Smooth muscle cell (in vitro differentiated cells): Measurements from ENCODE around the gene PTPRC. TPM values are rescaled to one million over a fixed set of nuclear protein-coding genes. Genes with fewer than 3 reads are reported as not detected.
A peak's percentile ranks its signal among the peaks of the same experiment; 100 is the strongest.

Experiments
- DNase-seq: peaks from one replicate; lab custom pipeline; 2025; ENCODE audit not compliant: unreplicated experiment; lab: John Stamatoyannopoulos, UW
- H2AFZ ChIP-seq: fragments of 200-600 bp; sonication (generic); 2 replicates; pipeline ENCODE4 v1.6.0; 2016; ENCODE audit warnings: antibody characterized with exemption, low read depth, mild to moderate bottlenecking
- H3F3A ChIP-seq: fragments of 200-600 bp; sonication (generic); 2 replicates; pipeline ENCODE4 v1.6.0; 2017; ENCODE audit warnings: antibody characterized with exemption, low read depth
- H3K27ac ChIP-seq: fragments of 200-600 bp; sonication (generic); 2 replicates; pipeline ENCODE4 v1.5.1; 2016; ENCODE audit warnings: low read depth, mild to moderate bottlenecking
- H3K27me3 ChIP-seq: fragments of 200-600 bp; sonication (generic); 2 replicates; pipeline ENCODE4 v1.6.1; 2016; ENCODE audit warnings: low read depth, mild to moderate bottlenecking
- H3K36me3 ChIP-seq: fragments of 200-600 bp; sonication (generic); 2 replicates; pipeline ENCODE4 v1.5.1; 2016; ENCODE audit warnings: low read depth
- H3K4me1 ChIP-seq: fragments of 200-600 bp; sonication (generic); 2 replicates; pipeline ENCODE4 v1.5.1; 2016; ENCODE audit warnings: low read depth
- H3K4me2 ChIP-seq: fragments of 200-600 bp; sonication (generic); 2 replicates; pipeline ENCODE4 v1.6.0; 2016; ENCODE audit warnings: mild to moderate bottlenecking
- H3K4me3 ChIP-seq: fragments of 200-600 bp; sonication (generic); 2 replicates; pipeline ENCODE4 v1.5.1; 2016; ENCODE audit warnings: mild to moderate bottlenecking
- H3K79me2 ChIP-seq: fragments of 200-600 bp; sonication (generic); 2 replicates; pipeline ENCODE4 v1.6.0; 2016; ENCODE audit warnings: low read depth, mild to moderate bottlenecking
- H3K9ac ChIP-seq: fragments of 200-600 bp; sonication (generic); 2 replicates; pipeline ENCODE4 v1.6.0; 2016; ENCODE audit warnings: low read depth
- H3K9me3 ChIP-seq: fragments of 200-600 bp; sonication (generic); replicated peaks from 2 replicates; pipeline ENCODE4 v1.5.1; 2016; ENCODE audit warnings: low read depth
- H4K20me1 ChIP-seq: fragments of 200-600 bp; sonication (generic); 2 replicates; pipeline ENCODE4 v1.6.0; 2016; ENCODE audit warnings: low read depth
- CTCF ChIP-seq: fragments of 200-600 bp; sonication (generic); IDR thresholded peaks from 2 replicates; pipeline ENCODE4 v1.5.1; 2017; ENCODE audit warnings: borderline replicate concordance, mild to moderate bottlenecking, antibody characterized with exemption; ENCODE audit not compliant: insufficient read depth, poor library complexity, severe bottlenecking
- WGBS: methylation state at CpG from one replicate; pipeline ENCODE4 v1.1.7; 2016; ENCODE audit warnings: low lambda C conversion rate; 5-methylcytosine and 5-hydroxymethylcytosine counted together
- polyA plus RNA-seq: library from polyadenylated mRNA; unstranded; fragments of >200 nt; fragmentation: Nextera tagmentation; extraction: Ambion mirVana; gene quantifications from 2 replicates; pipeline ENCODE4 v1.2.1, GENCODE V29; 2016
- total RNA-seq: library from RNA; depleted of rRNA; stranded (reverse); fragments of >200 nt; gene quantifications from 2 replicates; pipeline ENCODE4 v1.2.3, GENCODE V29; 2014

PTPRC gene
- total and polyA plus RNA-seq, 2 experiments from 2014 or later: 0.04 TPM; not detected in 1

- peak overlapping the region; percentile 88 for H3K27ac ChIP-seq
- H3K4me3 ChIP-seq: no peak overlapping the region
- no peaks in the 10 kb centered on the region for H4K20me1 ChIP-seq
- DNase-seq: no peak
- peaks cover 15% of the 10 kb centered on the region for H3F3A ChIP-seq
- WGBS: 87% methylated on average over 2 of the region's 2 CpGs
- TF ChIP-seq CTCF: no peak
- H3K79me2 ChIP-seq: peaks cover 3% of the 10 kb centered on the region
- H3K9me3 ChIP-seq: no peaks in the 10 kb centered on the region
- H2AFZ ChIP-seq: no peak overlapping the region
- H3K9ac ChIP-seq: no peak overlapping the region
- no peaks in the 10 kb centered on the region for H3K27me3 ChIP-seq
- H3K4me2 ChIP-seq: no peak overlapping the region
- H3K36me3 ChIP-seq: no peaks in the 10 kb centered on the region
- H3K4me1 ChIP-seq: peaks cover 16% of the 10 kb centered on the region
Measured at GRCh38 chr1:198774421-198774820, 135.6 kb downstream of the PTPRC start.

DNA sequence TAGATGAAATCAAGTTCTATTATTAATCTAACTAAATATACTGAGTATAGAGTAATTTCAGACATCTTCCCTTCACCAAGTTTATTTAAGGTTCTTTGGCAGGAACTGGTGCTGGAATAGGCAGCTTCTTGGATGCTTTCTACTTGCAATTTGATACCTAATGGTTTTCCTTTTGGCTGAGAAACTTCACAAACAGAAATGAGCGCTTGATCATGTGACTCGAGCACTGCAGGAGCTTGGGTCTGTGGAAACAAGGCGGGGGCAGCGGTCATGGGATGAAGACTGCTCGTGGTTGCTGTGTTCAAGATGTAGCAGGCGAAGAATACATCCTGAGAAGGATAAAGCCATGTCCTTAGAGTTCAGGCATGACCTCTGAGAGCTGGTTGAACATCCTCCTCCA is 136.8 kb downstream of the PTPRC start:
- no peaks in the 10 kb centered on the region for H3K9me3 ChIP-seq
- H2AFZ ChIP-seq: no peak overlapping the region
- H3K4me2 ChIP-seq: peak overlapping the region; percentile 25
- no peak for TF ChIP-seq CTCF
- WGBS: 84% methylated on average over 6 of the region's 6 CpGs
- peaks cover 16% of the 10 kb centered on the region for H3K4me1 ChIP-seq
- H3K4me3 ChIP-seq: no peak overlapping the region
- H3F3A ChIP-seq: peaks cover 15% of the 10 kb centered on the region
- no peaks in the 10 kb centered on the region for H4K20me1 ChIP-seq
- no peak overlapping the region for H3K9ac ChIP-seq
- no peaks in the 10 kb centered on the region for H3K36me3 ChIP-seq
- peak overlapping the region; percentile 88 for H3K27ac ChIP-seq
- peaks cover 3% of the 10 kb centered on the region for H3K79me2 ChIP-seq
- H3K27me3 ChIP-seq: no peaks in the 10 kb centered on the region
- DNase-seq: no peak

- no peaks in the 10 kb centered on the region for H3K27me3 ChIP-seq
- H3F3A ChIP-seq: peaks cover 15% of the 10 kb centered on the region
- no peak for DNase-seq
- peak overlapping the region; percentile 88 for H3K27ac ChIP-seq
- peak overlapping the region; percentile 15 for H3K9ac ChIP-seq
- H4K20me1 ChIP-seq: no peaks in the 10 kb centered on the region
- H2AFZ ChIP-seq: no peak overlapping the region
- peak overlapping the region; percentile 53 for H3K4me2 ChIP-seq
- no peaks in the 10 kb centered on the region for H3K9me3 ChIP-seq
- peaks cover 16% of the 10 kb centered on the region for H3K4me1 ChIP-seq
- no peaks in the 10 kb centered on the region for H3K36me3 ChIP-seq
- H3K4me3 ChIP-seq: no peak overlapping the region
- TF ChIP-seq CTCF: no peak
- H3K79me2 ChIP-seq: peaks cover 3% of the 10 kb centered on the region
- 34% methylated on average over 4 of the region's 4 CpGs for WGBS
Measured at GRCh38 chr1:198776602-198777029, 137.8 kb downstream of the PTPRC start.

GRCh38 chr1:198778049-198778448 is 139.2 kb downstream of the PTPRC start:
- Histone ChIP-seq H3K4me2 (no peak overlapping the region), H2AFZ (no peak overlapping the region), H3F3A (peaks cover 15% of the 10 kb centered on the region), H3K9ac (no peak overlapping the region), H3K79me2 (peaks cover 3% of the 10 kb centered on the region), H3K36me3 (no peaks in the 10 kb centered on the region), H3K9me3 (no peaks in the 10 kb centered on the region), H3K4me1 (peaks cover 10% of the 10 kb centered on the region), H3K27me3 (no peaks in the 10 kb centered on the region), H3K4me3 (no peak overlapping the region), H3K27ac (peak overlapping the region; percentile 88), H4K20me1 (no peaks in the 10 kb centered on the region)
- DNase-seq: no peak
- no peak for TF ChIP-seq CTCF
- 50% methylated on average over 4 of the region's 4 CpGs for WGBS
